Measurements from ENCODE around the gene TFE3.

- TF ChIP-seq CTCF (IDR thresholded peaks at IDR 0.05) = no peak
- no peak for TF ChIP-seq POLR2A (IDR thresholded peaks at IDR 0.05)
Measured at GRCh38 chrX:48997865-48998264, 45.3 kb downstream of the TFE3 start.

Data from thyroid gland (tissue), 4 donors.